HG03457 (cell line): ENCODE measurements around the gene PPP2R3A.
"Not testable (repeated sequence)": the region's sequence is repeated elsewhere in the genome, so short reads cannot be mapped to it uniquely, and the experiment has no call there.

Experiments used
- ATAC-seq: cut with Tn5 transposase; IDR thresholded peaks from one replicate; pipeline ENCODE4 v1.9.1; 2021; ENCODE audit warnings: moderate number of reproducible peaks; ENCODE audit not compliant: unreplicated experiment

PPP2R3A gene

GRCh38 chr3:135965506-135966270, at the start of gene PPP2R3A:
Gene PPP2R3A, plus strand, starts transcription at chr3:135965728. Its CDS starts 35,771 bp downstream, at chr3:136001499.
- peak; percentile 68 for ATAC-seq

GRCh38 chr3:135916310-135916709, 49.2 kb upstream of the PPP2R3A start:
- no peak for ATAC-seq

- no peak for ATAC-seq
Observed at GRCh38 chr3:135917076-135917475, 48.5 kb upstream of the PPP2R3A start.

- no peak for ATAC-seq
Observed at GRCh38 chr3:135917927-135918597, 47.5 kb upstream of the PPP2R3A start.

GRCh38 chr3:135918600-135918999, 46.9 kb upstream of the PPP2R3A start:
- ATAC-seq: no peak

- ATAC-seq: no peak
Observed at GRCh38 chr3:135920275-135920674, 45.3 kb upstream of the PPP2R3A start.

- no peak for ATAC-seq
Observed at GRCh38 chr3:135922903-135923250, 42.7 kb upstream of the PPP2R3A start.

GRCh38 chr3:135924506-135924905, 41.0 kb upstream of the PPP2R3A start:
- no peak for ATAC-seq

- no peak for ATAC-seq
Observed at GRCh38 chr3:135926664-135927063, 38.9 kb upstream of the PPP2R3A start.

GRCh38 chr3:135927155-135927554, 38.4 kb upstream of the PPP2R3A start:
- no peak for ATAC-seq

- ATAC-seq: no peak
Observed at GRCh38 chr3:135929670-135930069, 35.9 kb upstream of the PPP2R3A start.

- no peak for ATAC-seq
Observed at GRCh38 chr3:135930255-135930654, 35.3 kb upstream of the PPP2R3A start.

- not testable (repeated sequence) for ATAC-seq
Observed at GRCh38 chr3:135935171-135935570, 30.4 kb upstream of the PPP2R3A start.

- not testable (repeated sequence) for ATAC-seq
Observed at GRCh38 chr3:135937766-135938165, 27.8 kb upstream of the PPP2R3A start.

GRCh38 chr3:135944831-135945230, 20.7 kb upstream of the PPP2R3A start:
- no peak for ATAC-seq

GRCh38 chr3:135950941-135951340, 14.6 kb upstream of the PPP2R3A start:
- ATAC-seq: no peak

- no peak for ATAC-seq
Observed at GRCh38 chr3:135964160-135964955, 1.2 kb upstream of the PPP2R3A start.

GRCh38 chr3:135965129-135965505, 411 bp upstream of the PPP2R3A start:
- ATAC-seq: no peak

- no peak for ATAC-seq
Observed at GRCh38 chr3:135966271-135966961, 888 bp downstream of the PPP2R3A start.

- ATAC-seq: no peak
Observed at GRCh38 chr3:135966962-135967274, 1.4 kb downstream of the PPP2R3A start.

- no peak for ATAC-seq
Observed at GRCh38 chr3:135967867-135968266, 2.3 kb downstream of the PPP2R3A start.
